GM12891 (cell line): Measurements from ENCODE around the gene COL17A1.

Experiments
- POLR2A ChIP-seq: IDR thresholded peaks from 2 replicates; pipeline ENCODE4 v1.6.1; 2011; ENCODE audit warnings: low read depth, low read length, control low read depth
- POLR2AphosphoS5 ChIP-seq: IDR thresholded peaks from 2 replicates; pipeline ENCODE4 v1.6.1; 2011; ENCODE audit warnings: low read depth, low read length, control low read depth
- POU2F2 ChIP-seq: IDR thresholded peaks from 2 replicates; pipeline ENCODE4 v1.6.1; 2011; ENCODE audit warnings: low read depth, mild to moderate bottlenecking, control low read depth, low read length, moderate library complexity
- SPI1 ChIP-seq: IDR thresholded peaks from 2 replicates; pipeline ENCODE4 v1.6.1; 2011; ENCODE audit warnings: low read depth, low read length, control low read depth
- TAF1 ChIP-seq: IDR thresholded peaks from 2 replicates; pipeline ENCODE4 v1.6.1; 2011; ENCODE audit warnings: low read depth, low read length, control low read depth

- TF ChIP-seq POLR2AphosphoS5, result no peak
- no peak for TF ChIP-seq TAF1
- no peak for TF ChIP-seq SPI1
- TF ChIP-seq POLR2A, result no peak
- no peak for TF ChIP-seq POU2F2
These were observed 18.3 kb upstream of the COL17A1 start for GRCh38 chr10:104103956-104104355.
